ENCODE results near the gene CAMK2G.
"Not testable (repeated sequence)": the region's sequence is repeated elsewhere in the genome, so short reads cannot be mapped to it uniquely, and the experiment has no call there.

Gene CAMK2G

GRCh38 chr10:73902351-73902750 lies 28.0 kb upstream of the CAMK2G start:
- no peak for DNase-seq (ENCODE audit: low read depth)

DNA sequence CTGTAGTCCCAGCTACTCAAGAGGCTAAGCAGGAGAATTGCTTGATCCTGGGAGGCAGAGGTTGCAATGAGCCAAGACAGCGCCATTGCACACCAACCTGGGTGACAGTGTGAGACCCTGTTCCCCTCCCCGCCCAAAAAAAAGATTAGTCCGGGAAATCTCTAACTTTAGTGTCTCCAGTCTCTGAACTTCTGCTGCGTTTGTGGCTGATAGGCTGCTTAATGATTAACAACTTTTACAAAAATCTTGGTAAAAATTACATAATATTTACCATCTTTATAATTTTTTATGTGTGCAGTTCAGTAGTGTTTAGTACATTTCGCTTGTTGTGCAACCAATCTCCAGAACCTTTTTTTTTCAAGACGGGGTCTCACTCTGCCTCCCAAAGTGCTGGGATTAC lies 26.9 kb upstream of the CAMK2G start:
- DNase-seq (ENCODE audit: low read depth): no peak

DNA sequence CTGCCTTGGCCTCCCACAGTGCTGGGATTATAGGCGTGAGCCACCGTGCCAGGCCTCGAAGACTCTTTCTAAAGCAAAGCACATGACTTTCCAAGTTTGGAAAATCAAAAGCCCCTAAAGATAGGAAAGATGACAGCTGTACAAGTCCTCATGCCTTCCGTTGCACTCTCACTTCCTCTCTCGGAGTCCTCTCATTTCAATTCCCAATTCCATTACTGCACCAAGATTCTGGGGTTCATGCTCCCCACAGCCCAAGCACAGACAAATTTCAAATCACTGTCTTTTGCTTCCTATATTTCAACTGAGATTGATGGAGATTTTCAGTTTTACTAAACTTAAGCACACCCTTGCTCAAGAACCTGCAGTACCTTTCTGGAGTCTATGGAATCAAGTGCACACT lies 25.7 kb upstream of the CAMK2G start:
- DNase-seq (ENCODE audit: low read depth): no peak

- DNase-seq (ENCODE audit: low read depth): no peak
Observed at GRCh38 chr10:73899423-73899822, 25.1 kb upstream of the CAMK2G start.

DNA sequence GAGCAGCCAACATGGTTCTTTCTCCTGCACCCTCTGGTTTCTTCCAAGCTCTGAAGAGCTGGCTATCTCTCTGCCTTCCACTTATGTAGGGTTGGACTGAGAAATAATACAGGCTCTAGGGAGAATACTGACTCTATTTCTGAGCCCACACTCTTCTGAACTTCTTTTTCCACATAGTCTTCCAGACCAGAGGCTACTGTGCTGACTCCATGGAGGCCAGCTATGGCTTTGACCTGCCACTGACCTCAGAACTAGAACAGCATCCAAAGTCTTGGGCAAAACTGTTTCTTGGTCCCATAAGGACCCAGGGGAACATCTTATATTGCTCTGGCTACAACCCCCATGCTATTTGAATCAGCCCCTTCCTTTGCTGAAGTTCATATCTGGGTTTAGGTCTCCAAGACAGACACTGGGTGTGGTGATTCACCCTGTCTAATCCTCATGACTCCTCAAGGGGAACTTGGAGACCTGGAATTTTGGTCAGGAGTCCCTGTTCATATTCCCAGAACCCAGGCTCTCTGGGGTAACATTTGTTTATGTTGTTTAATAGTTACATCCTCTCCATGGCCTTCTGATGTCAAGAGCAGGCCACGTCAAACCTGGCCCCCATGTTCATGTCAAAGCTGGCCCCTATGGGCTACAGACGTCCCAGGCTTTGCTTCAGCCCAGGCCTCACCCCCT lies 24.5 kb upstream of the CAMK2G start:
- no peak for DNase-seq (ENCODE audit: low read depth)

DNA sequence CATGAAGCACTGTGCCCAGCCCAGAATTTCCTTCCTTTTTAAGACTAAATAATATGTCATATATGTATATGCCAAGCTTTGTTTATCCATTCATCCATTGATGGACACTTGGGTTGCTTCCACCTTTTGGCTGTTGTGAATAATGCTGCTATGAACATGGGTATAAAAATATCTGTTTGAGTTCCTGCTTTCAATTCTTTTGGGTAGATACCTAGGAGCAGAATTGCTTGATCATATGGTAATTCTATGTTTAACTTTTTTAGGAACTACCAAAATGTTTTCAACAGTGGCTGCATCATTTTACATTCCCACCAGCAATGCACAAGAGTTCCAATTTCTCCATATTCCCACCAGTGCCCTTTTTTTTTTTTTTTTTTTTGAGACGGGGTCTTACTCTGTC lies 23.3 kb upstream of the CAMK2G start:
- no peak for DNase-seq (ENCODE audit: low read depth)

DNA sequence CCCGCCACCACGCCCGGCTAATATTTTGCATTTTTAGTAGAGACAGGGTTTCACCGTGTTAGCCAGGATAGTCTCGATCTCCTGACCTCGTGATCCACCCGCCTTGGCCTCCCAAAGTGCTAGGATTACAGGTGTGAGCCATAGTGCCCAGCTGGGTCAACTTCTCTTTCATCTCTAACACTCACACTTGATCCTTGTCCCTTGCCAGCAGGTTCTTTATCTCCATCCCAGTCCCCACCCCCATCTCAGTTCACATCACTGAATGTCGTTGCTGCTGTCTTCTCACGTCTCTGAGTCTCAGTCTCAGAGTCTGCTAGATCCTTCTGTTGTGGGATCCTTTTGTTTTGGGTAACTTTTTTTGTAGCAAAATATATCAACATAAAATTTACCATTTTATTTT lies 21.0 kb upstream of the CAMK2G start:
- DNase-seq (ENCODE audit: low read depth): not testable (repeated sequence)

DNA sequence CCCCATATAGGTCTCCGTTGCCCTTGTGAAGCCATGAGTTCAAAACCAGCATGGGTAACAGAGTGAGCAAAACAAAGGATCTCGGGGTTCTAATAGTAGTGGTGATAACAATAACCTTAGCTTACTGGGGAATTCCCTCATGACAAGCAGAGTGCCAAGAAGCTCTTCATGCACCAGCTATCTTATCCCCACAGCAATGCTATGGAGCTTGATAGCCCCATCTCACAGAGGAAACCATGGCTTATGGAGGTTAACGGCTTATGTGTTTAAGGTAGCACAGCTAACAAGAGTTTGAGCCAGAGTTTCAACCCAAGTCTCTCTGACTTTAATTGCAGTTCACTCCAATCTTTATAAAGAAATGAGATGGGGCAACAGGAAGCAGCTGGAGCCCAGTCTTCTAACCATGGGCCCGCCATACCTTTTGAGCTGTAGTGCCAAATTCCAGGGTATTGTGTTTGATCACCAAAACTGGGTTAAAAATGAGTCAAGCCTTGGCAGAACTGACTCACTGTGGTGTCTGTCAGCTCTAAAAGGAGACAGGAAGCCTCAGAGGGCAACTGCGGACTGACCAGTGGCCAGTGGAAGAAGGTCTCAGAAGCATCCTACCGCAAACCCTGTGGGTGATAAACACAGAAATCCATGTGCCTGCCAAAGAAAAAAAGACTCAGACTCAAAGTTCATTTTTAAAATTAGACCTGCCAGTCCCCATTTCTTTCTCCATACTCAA lies 20.1 kb upstream of the CAMK2G start:
- DNase-seq (ENCODE audit: low read depth): no peak

DNA sequence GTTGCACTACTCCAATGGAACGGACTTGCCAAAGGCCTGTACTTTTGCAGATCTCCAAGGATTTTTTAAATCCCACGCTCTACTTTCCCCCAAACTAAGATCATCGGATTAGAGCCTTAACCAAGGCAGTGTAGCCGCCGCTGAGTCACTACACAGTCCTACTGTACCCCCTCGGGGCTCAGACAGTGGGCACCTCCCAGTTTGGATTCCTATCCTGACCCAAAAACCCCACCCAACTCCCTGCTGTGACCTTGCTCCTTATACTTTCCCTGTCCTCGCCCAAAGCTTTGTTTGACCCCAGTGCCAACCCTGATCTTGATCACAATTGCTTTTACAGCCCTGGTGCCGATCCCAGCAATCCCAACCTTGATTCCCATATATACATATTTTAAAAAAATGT lies 19.1 kb upstream of the CAMK2G start:
- DNase-seq (ENCODE audit: low read depth): no peak

- no peak for DNase-seq (ENCODE audit: low read depth)
Observed at GRCh38 chr10:73892310-73893030, 18.1 kb upstream of the CAMK2G start.

DNA sequence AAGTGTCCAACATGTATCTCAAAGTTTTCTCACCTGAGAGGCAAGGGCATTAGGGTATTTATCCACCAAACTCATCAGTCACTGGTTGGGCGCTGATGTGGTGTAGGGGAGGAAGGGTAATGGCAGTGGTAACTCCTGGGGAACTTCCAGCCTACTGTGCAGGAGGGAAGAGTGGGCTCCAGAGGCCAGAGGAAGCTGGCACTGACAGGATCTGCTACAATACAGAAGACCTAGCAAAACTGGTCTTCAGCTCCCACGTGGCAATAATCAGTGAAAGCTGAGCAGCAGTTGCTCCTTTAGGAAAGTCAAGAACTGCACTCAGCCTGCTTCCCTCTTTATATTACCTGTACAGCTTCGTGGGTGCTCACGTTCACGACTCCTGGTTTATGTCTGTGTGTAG lies 17.2 kb upstream of the CAMK2G start:
- no peak for DNase-seq (ENCODE audit: low read depth)

- DNase-seq (ENCODE audit: low read depth): not testable (repeated sequence)
Observed at GRCh38 chr10:73890830-73891229, 16.5 kb upstream of the CAMK2G start.

DNA sequence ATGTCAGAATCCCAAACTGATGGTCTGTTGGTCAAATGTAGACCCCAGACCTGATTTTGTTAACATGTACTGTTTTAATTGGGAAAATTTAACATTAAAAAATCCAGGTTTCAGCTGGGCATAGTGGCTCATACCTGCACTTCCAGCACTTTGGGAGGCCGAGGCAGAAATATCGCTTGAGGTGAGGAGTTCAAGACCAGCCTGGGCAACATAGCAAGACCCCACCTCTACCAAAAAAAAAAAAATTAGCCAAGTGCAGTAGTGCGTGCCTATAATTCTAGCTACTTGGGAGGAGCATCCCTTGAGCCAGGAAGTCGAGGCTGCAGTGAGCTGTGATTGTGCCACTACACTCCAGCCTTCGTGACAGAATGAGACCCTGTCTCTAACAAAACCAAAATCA lies 15.9 kb upstream of the CAMK2G start:
- DNase-seq (ENCODE audit: low read depth): no peak

DNA sequence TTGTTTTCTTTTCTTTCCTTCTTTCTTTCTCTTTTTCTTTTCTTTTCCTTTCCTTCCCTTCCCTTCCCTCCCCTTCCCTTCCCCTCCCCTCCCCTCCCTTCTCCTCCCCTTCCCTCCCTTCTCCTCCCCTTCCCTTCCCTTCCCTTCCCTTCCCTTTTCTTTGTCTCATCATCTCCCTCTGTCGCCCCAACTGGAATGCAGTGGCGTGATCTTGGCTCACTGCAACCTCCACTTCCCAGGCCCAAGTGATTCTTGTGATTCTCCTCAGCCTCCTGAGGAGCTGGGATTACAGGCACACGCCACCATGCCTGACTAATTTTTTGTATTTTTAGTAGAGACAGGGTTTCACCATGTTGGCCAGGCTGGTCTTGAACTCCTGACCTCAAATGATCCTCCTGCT lies 15.1 kb upstream of the CAMK2G start:
- not testable (repeated sequence) for DNase-seq (ENCODE audit: low read depth)

GRCh38 chr10:73889014-73889413 lies 14.7 kb upstream of the CAMK2G start:
- DNase-seq (ENCODE audit: low read depth): no peak

DNA sequence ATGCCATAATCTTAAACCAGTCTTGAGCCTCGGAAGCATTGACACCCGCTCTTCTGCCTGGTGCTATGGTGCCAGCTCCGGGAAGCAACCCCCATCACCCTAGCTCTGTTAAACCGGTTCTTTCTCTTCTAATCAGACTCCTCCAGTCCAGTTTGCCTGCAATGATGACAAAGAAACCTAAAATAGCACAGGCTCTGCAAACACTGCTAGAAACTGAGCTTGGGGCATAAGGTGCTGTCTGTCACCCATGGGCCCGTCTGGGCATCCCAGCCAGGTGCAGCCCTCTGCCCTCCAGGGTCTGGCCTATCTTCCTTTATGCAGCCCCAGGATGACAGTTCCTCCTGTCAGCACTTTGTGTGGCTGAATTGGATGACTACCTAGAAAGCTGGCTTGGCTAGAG lies 14.2 kb upstream of the CAMK2G start:
- no peak for DNase-seq (ENCODE audit: low read depth)

DNA sequence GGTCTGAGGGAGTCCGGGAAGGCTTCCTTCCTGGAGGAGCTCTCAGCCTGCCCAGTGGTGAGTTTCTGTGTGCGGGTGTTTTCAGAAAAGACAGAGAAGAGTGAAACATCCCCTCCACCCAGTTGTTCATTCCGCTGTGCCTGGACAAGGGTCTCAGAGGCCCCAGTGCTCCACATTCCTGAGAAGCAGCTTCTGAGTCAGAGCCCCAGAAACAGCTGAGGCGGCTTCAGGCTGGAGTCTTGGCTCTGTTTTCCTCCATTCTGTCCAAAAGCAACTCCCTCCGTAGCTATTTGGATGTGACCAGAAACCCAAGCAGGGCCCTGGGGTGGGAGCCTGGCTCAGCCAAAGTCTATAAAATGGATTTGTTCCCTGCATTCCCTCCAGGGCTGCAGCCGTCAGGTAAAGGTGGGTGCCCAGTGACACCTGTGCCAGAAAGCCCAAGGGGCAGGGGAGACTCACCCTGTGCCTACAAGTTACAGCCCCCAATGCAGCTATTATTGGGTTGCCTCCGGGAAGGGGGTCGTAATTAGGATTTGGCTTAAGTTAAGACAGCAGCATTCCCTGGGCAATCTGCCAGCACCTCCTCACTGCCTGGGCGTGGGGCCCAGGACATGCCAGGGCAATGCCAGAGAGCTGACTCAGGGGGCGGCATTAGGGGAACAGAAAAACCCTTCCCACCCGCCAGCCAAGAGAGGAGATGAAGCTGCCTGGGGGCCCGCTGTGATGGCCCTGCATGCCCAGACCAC lies 13.1 kb upstream of the CAMK2G start:
- DNase-seq (ENCODE audit: low read depth): no peak

GRCh38 chr10:73886661-73887293 lies 12.4 kb upstream of the CAMK2G start:
- DNase-seq (ENCODE audit: low read depth): no peak

GRCh38 chr10:73886085-73886529 lies 11.8 kb upstream of the CAMK2G start:
- DNase-seq (ENCODE audit: low read depth): peak; percentile 29

GRCh38 chr10:73884017-73884416 lies 9.7 kb upstream of the CAMK2G start:
- no peak for DNase-seq (ENCODE audit: low read depth)

GRCh38 chr10:73881221-73881919 lies 7.0 kb upstream of the CAMK2G start:
- no peak for DNase-seq (ENCODE audit: low read depth)
